K562 treated with DMSO at 1 percent for 12 hours (cell line): ENCODE results near the gene IFNG-AS1. TPM values are rescaled to one million over a fixed set of nuclear protein-coding genes. Genes with fewer than 3 reads are reported as not detected.

Experiments used
- total RNA-seq: library from RNA; unstranded; fragments of 300-600 nt; gene quantifications from 2 replicates; pipeline ENCODE4 v1.2.3, GENCODE V29; 2022; ENCODE audit not compliant: insufficient read depth

The IFNG-AS1 gene
- total RNA-seq, result not detected in 2 replicates

GRCh38 chr12:67989184-67989920 is at the start of gene IFNG-AS1:
Gene IFNG-AS1 (plus strand): TSS chr12:67989447.

Other genes with a start within 250 kb of the IFNG-AS1 start
- not detected in 2 replicates for gene IFNG, start 170.3 kb downstream of the IFNG-AS1 start, total RNA-seq
- not detected in 2 replicates for gene IL26, start 236.4 kb downstream of the IFNG-AS1 start, total RNA-seq